HFF-Myc (cell line): ENCODE measurements around the gene TCTA.

Experiments used
- DNase-seq: peaks from one replicate; pipeline ENCODE4 v3.0.0-alpha.2; 2011; ENCODE audit warnings: low read depth; ENCODE audit errors: extremely low read depth
- H3K4me3 ChIP-seq: replicated peaks from 2 replicates; pipeline ENCODE4 v1.5.1; 2011; ENCODE audit warnings: low read depth, mild to moderate bottlenecking, control low read depth, low read length
- TF ChIP-seq, protein P1 (sequence below): IDR thresholded peaks from 2 replicates; pipeline ENCODE4 v1.5.1; 2012; ENCODE audit warnings: mild to moderate bottlenecking, low read depth, low read length, control low read depth; ENCODE audit errors: missing control alignments

Gene TCTA

GRCh38 chr3:49416867-49417266 is 4.6 kb downstream of the TCTA start:
- no peak overlapping the region for H3K4me3 ChIP-seq
- DNase-seq: no peak
- TF ChIP-seq, protein P1, sequence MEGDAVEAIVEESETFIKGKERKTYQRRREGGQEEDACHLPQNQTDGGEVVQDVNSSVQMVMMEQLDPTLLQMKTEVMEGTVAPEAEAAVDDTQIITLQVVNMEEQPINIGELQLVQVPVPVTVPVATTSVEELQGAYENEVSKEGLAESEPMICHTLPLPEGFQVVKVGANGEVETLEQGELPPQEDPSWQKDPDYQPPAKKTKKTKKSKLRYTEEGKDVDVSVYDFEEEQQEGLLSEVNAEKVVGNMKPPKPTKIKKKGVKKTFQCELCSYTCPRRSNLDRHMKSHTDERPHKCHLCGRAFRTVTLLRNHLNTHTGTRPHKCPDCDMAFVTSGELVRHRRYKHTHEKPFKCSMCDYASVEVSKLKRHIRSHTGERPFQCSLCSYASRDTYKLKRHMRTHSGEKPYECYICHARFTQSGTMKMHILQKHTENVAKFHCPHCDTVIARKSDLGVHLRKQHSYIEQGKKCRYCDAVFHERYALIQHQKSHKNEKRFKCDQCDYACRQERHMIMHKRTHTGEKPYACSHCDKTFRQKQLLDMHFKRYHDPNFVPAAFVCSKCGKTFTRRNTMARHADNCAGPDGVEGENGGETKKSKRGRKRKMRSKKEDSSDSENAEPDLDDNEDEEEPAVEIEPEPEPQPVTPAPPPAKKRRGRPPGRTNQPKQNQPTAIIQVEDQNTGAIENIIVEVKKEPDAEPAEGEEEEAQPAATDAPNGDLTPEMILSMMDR: no peak

GRCh38 chr3:49417516-49418120 is 5.4 kb downstream of the TCTA start:
- TF ChIP-seq, protein P1: no peak
- H3K4me3 ChIP-seq: no peak overlapping the region
- no peak for DNase-seq

DNA sequence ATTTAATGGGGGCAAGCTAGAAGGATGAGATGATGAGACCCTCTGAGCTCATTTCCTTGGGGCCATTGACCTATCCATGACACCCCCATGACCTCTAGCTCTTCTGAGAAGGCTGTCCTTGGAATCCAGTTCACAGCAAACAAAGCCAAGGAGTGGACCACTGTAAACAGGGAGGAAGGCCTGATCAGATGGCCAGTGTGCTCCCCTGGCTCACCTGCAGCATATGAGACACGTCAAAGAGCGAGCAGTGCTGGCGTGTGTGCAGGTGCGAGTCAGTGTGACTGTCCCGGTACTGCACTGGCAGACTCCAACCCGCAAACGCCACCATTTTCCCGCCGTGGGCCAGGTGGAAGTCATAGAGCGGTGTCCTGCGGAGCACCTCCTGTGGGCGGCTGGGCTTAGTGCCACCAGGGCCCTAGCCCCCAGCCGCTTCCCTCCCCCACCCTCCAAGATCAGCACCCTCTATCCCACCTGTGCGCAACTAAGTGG is 9.7 kb downstream of the TCTA start:
- no peak for DNase-seq
- TF ChIP-seq, protein P1: no peak
- no peak overlapping the region for H3K4me3 ChIP-seq

DNA sequence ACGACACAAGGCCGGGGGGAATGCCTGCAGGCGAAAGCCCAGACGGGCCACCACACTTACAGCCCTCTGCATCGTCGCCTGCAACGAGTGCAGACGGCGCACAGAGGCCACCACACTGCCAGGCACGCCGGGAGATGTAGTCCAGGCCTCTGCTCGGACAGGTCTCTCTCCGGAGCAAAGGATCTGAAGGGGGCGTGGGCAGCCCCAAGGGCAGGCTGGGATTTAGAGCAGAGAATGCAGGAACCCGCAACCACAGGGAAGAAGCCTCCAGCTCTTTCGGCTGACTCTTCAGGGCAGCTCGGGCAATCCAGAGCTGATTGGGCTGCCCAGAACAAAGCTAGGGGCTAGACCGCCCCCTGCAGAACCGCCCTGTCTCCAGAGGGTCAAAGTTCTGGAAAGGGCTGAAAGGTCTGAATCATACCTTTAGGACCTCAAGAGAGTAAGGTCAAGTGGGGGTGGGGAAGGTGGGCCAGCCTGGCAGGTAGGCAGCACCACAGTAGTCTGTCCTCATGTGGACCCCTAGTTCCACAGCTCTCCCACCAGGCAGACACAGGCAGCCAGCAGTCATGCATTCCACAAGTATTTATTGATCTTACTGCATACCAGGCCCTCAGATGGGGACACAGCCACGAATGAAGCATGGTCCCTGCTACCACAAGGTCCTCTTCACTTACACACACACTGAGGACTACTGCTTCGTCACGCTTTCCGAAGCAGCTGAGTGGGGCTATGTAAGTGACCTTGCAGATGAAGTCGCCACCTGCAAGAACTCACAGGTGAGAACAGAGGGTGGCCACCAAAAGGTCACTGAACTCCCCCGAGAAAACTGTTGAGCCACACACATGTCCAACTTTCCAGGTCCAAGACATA is 10.4 kb downstream of the TCTA start, which contains the start of gene AMT:
TSS of gene AMT (minus strand) at position 95 of the 870 bp plus-strand sequence. CDS start at position 72, 23 bp downstream.
- TF ChIP-seq, protein P1: no peak
- no peak within 1 kb of the TSS for H3K4me3 ChIP-seq
- DNase-seq: no peak

- no peak overlapping the region for H3K4me3 ChIP-seq
- TF ChIP-seq, protein P1: no peak
- no peak for DNase-seq
Observed at GRCh38 chr3:49424816-49425215, 12.6 kb downstream of the TCTA start.

DNA sequence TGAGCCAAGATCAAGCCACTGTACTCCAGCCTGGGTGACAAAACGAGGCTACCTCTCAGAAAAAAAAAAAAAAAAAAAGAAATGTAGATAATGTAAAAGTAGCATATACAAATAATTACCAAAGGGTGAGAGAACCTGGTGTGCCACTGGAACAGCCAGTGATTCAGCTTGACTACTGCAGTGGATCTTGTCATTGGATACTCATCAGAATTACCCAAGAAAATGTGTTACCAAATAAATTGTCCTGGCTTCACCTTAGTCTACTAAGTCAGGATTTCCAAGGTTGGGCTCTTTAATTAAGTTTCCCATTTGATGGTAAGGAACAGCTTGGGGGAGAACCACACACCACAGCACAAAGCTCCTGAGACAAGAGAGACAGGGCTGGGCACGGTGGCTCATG is 15.4 kb downstream of the TCTA start:
- no peak for DNase-seq
- H3K4me3 ChIP-seq: no peak overlapping the region
- TF ChIP-seq, protein P1: no peak
